HepG2 (cell line): ENCODE measurements around the gene CD19. TPM values are rescaled to one million over a fixed set of nuclear protein-coding genes. Genes with fewer than 3 reads are reported as not detected.

Source experiments
- ATAC-seq: fragments of 200-7000 bp; cut with Tn5 transposase; 3 replicates; pipeline ENCODE4 v1.9.1; 2020; ENCODE audit warnings: mild to moderate bottlenecking, moderate library complexity
- BruUV-seq: library from RNA; stranded (reverse); fragments of 400-500 nt; replicated peaks from 2 replicates; lab custom pipeline; 2021; lab: Mats Ljungman, UMichigan
- CTCF ChIA-PET: fragments of 300-600 bp; formaldehyde crosslinking; extraction: SDS; loops from one replicate; lab custom pipeline; 2021; ENCODE audit warnings: low total read pairs, inconsistent platforms, low intra/inter-chr PET ratio; lab: Yijun Ruan, JAX
- POLR2A ChIA-PET: fragments of 350-600 bp; sonication (Branson Sonifier 250); formaldehyde crosslinking; loops from one replicate; lab custom pipeline; 2020; ENCODE audit warnings: antibody characterized with exemption, inconsistent platforms; lab: Yijun Ruan, JAX
- DNase-seq: peaks from one replicate; pipeline ENCODE4 v3.0.0-alpha.2; 2015; ENCODE audit warnings: low spot score
- FAIRE-seq: peaks from 3 replicates; lab custom pipeline; 2011; peaks lifted over from hg19 to GRCh38; lab: Jason Lieb, UNC
- H2AFZ ChIP-seq: one replicate; pipeline ENCODE4 v1.6.1; 2011; ENCODE audit warnings: low read length, inconsistent platforms
- H3K27ac ChIP-seq: fragments of 300-600 bp; 3 replicates; pipeline ENCODE4 v1.8.0; 2011; ENCODE audit warnings: mixed run types, mild to moderate bottlenecking, mixed read lengths, low read length, inconsistent platforms; ENCODE audit not compliant: insufficient read depth; ENCODE audit errors: extremely low read length
- H3K27me3 ChIP-seq, 2 experiments: fragments of 200-600 bp in 1 of 2; 2 replicates in 1 of 2; 3 replicates in 1 of 2; pipeline versions ENCODE4 v1.6.0 to v1.8.0; 2011; ENCODE audit warnings: low read length in 2 of 2, mild to moderate bottlenecking in 2 of 2, moderate library complexity in 2 of 2, inconsistent platforms in 1 of 2; ENCODE audit not compliant: insufficient read depth in 2 of 2, control insufficient read depth in 1 of 2
- H3K36me3 ChIP-seq, 2 experiments: fragments of 200-600 bp in 1 of 2; replicated peaks in 1 of 2; 2 replicates in 1 of 2; 3 replicates in 1 of 2; pipeline versions ENCODE4 v1.5.1 to v1.8.0; 2011; ENCODE audit warnings: low read length in 2 of 2, inconsistent platforms in 1 of 2; ENCODE audit not compliant: insufficient read depth in 2 of 2, control insufficient read depth in 1 of 2
- H3K4me1 ChIP-seq: 2 replicates; pipeline ENCODE4 v1.5.1; 2012; ENCODE audit warnings: low read length, inconsistent platforms; ENCODE audit not compliant: insufficient read depth
- H3K4me2 ChIP-seq: 2 replicates; pipeline ENCODE4 v1.6.0; 2011; ENCODE audit warnings: low read depth, low read length, inconsistent platforms
- H3K4me3 ChIP-seq, 3 experiments: fragments of 200-600 bp in 1 of 3; sonication (generic), shearing (Covaris generic) in 1 of 3; replicated peaks in 1 of 3; 2 replicates each; pipeline ENCODE4 v1.5.1; 2011 to 2016; ENCODE audit warnings: low read length in 3 of 3, inconsistent platforms in 2 of 3, low read depth in 2 of 3, mild to moderate bottlenecking in 2 of 3, control low read depth in 1 of 3, mixed read lengths in 1 of 3; ENCODE audit not compliant: insufficient read depth in 1 of 3
- H3K79me2 ChIP-seq: one replicate; pipeline ENCODE4 v1.6.1; 2011; ENCODE audit warnings: low read length, inconsistent platforms; ENCODE audit not compliant: insufficient read depth
- H3K9ac ChIP-seq: 2 replicates; pipeline ENCODE4 v1.6.0; 2011; ENCODE audit warnings: mild to moderate bottlenecking, low read depth, low read length, inconsistent platforms; ENCODE audit not compliant: insufficient read depth
- H3K9me3 ChIP-seq: 2 replicates; pipeline ENCODE4 v1.5.1; 2012; ENCODE audit warnings: mild to moderate bottlenecking, low read length
- H4K20me1 ChIP-seq: 2 replicates; pipeline ENCODE4 v1.6.0; 2011; ENCODE audit warnings: inconsistent platforms, mild to moderate bottlenecking, low read length, moderate library complexity; ENCODE audit not compliant: insufficient read depth
- ESRRA ChIP-seq: sonication (generic); formaldehyde crosslinking; IDR thresholded peaks from 2 replicates; pipeline ENCODE4 v1.5.1; 2020; ENCODE audit warnings: mild to moderate bottlenecking, low read depth, missing genetic modification reagents
- IRF2 ChIP-seq: IDR thresholded peaks from 2 replicates; pipeline ENCODE4 v1.6.1; 2018; ENCODE audit warnings: missing genetic modification reagents, missing compliant biosample characterization
- KDM4B ChIP-seq: sonication (generic); formaldehyde crosslinking; IDR thresholded peaks from 2 replicates; pipeline ENCODE4 v1.4.0; 2020; ENCODE audit warnings: missing genetic modification reagents
- MYNN ChIP-seq: sonication (generic); formaldehyde crosslinking; IDR thresholded peaks from 2 replicates; pipeline ENCODE4 v1.4.0; 2020; ENCODE audit warnings: mild to moderate bottlenecking, low read depth, missing genetic modification reagents
- NFE2L2 ChIP-seq: fragments of 150-350 bp; IDR thresholded peaks from 2 replicates; pipeline ENCODE4 v1.6.1; 2014; ENCODE audit warnings: low read length
- POLR2AphosphoS2 ChIP-seq: IDR thresholded peaks from 2 replicates; pipeline ENCODE4 v1.6.1; 2011; ENCODE audit warnings: low read depth, low read length, improper control_type of control experiment
- SIX1 ChIP-seq: sonication (generic); formaldehyde crosslinking; IDR thresholded peaks from 2 replicates; pipeline ENCODE4 v1.4.0; 2020; ENCODE audit warnings: missing genetic modification reagents, borderline replicate concordance
- ZNF331 ChIP-seq: sonication (generic); formaldehyde crosslinking; IDR thresholded peaks from 2 replicates; pipeline ENCODE4 v1.4.0; 2020; ENCODE audit warnings: missing genetic modification reagents
- WGBS: methylation state at CpG from one replicate; pipeline ENCODE4 v1.1.6; 2017; ENCODE audit warnings: low lambda C conversion rate; 5-methylcytosine and 5-hydroxymethylcytosine counted together
- in situ Hi-C: cut with HindIII; loops from 2 replicates; pipeline ENCODE4 v1.10.0; 2017; ENCODE audit warnings: low pct_unique_long_range_greater_than_20kb; ENCODE audit not compliant: extremely low pct_ligation_motif_present
- intact Hi-C: fragments of 100-400 bp; cut with micrococcal nuclease; formaldehyde crosslinking; loops from one replicate; pipeline ENCODE4 v1.10.0; 2022; ENCODE audit not compliant: unreplicated experiment
- polyA plus RNA-seq, 8 experiments: library from polyadenylated mRNA; depleted of rRNA in 3 of 8; stranded (reverse) in 7 of 8; unstranded in 1 of 8; fragments of >200 nt; fragmentation: Illumina TruSeq in 4 of 8; extraction: Trizol in 4 of 8; gene quantifications; 2 replicates each; pipeline versions ENCODE4 v1.2.1 to v1.2.3, GENCODE V29; 2011 to 2016; ENCODE audit warnings: low read depth in 4 of 8, missing spikeins in 1 of 8, mixed read lengths in 1 of 8; ENCODE audit not compliant: insufficient read depth in 1 of 8
- total RNA-seq, 5 experiments: library from RNA; depleted of rRNA; stranded (reverse); fragments of >200 nt; fragmentation: Illumina TruSeq; extraction: Trizol; gene quantifications; 2 replicates each; pipeline ENCODE4 v1.2.3, GENCODE V29; 2016; ENCODE audit warnings: low read depth in 1 of 5
- TF ChIP-seq, protein P1 (sequence below): sonication (generic); formaldehyde crosslinking; IDR thresholded peaks from 2 replicates; pipeline ENCODE4 v1.5.0; 2020; ENCODE audit warnings: missing genetic modification reagents, mild to moderate bottlenecking, borderline replicate concordance
- TF ChIP-seq, protein P2 (sequence below): IDR thresholded peaks from 2 replicates; pipeline ENCODE4 v1.6.1; 2012; ENCODE audit warnings: low read length, improper control_type of control experiment
- TF ChIP-seq, protein P3 (sequence below): sonication (generic); formaldehyde crosslinking; IDR thresholded peaks from 2 replicates; pipeline ENCODE4 v1.8.0; 2022; ENCODE audit warnings: missing genetic modification reagents, mild to moderate bottlenecking, inconsistent platforms, borderline replicate concordance

Gene CD19
- total and polyA plus RNA-seq, 2 of the 13 experiments (the other 11 are each of a cell fraction or from before 2014, with no cell fraction given): 0.55 to 1.1 TPM

DNA sequence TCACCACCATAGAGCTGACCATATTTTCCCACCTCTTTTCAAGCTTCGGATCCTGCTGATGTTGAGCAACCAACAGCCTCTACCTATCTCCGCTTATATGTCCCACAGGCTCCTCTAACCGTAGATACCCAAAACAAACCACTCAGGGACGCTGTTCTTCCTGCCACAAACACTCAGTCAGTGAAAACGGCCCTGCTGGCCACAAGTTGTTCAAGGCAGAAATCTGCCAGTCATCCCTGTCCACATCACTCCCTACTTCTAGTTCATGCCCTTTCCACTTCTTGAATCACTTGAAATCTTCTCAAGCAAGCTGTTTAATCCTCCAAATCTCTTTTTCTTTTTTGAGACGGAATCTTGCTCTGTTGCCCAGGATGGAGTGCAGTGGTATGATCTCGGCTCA, 14.7 kb upstream of the CD19 start:
- H3K79me2 ChIP-seq: no peaks in the 10 kb centered on the region
- H4K20me1 ChIP-seq: no peaks in the 10 kb centered on the region
- BruUV-seq: TSS peak; percentile 38
- TF ChIP-seq SIX1 (no peak), NFE2L2 (peak; percentile 71)
- TF ChIP-seq, all 625 proteins: peak for 1
- ATAC-seq (no peak), FAIRE-seq (no peak), DNase-seq (no peak)
- Histone ChIP-seq H2AFZ (no peak overlapping the region), H3K9ac (no peak overlapping the region), H3K9me3 (no peaks in the 10 kb centered on the region), H3K27ac (no peak overlapping the region), H3K27me3 (no peaks in the 10 kb centered on the region), H3K36me3 (peaks cover 13 to 20% of the 10 kb centered on the region in 2 experiments; a peak in 4 of 5 replicates), H3K4me3 (no peak overlapping the region), H3K4me1 (peaks cover 16% of the 10 kb centered on the region), H3K4me2 (no peak overlapping the region)
- in situ Hi-C loops: no loop called here
- ChIA-PET CTCF (no interaction called here), POLR2A (interaction anchor here (0.7 to 1.3 kb wide), 3 partner anchors 8 to 28 kb away, joined by 3 to 4 read pairs (median 3); no protein-coding TSS in a partner anchor)
- 94% methylated on average over 7 of the region's 7 CpGs for WGBS
- intact Hi-C loops: no loop called here

DNA sequence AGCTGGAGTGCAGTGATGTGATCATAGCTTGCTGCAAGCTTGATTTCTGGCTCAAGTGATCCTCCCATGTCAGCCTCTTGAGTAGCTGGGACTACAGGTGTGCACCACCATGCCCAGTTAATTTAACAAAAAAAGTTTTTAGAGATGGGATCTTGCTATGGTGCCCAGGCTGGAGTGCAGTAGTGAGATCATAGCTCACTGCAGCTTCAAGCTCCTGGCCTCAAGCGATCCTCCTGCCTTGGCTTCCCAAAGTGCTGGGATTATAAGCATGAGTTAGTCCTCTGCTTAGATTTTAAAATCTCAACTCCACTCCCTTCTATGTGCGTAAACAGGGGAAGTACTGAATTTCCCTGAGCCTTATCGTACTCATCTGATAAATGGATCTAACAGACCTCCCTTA, 13.1 kb upstream of the CD19 start:
- no peaks in the 10 kb centered on the region for H3K27me3 ChIP-seq
- no peaks in the 10 kb centered on the region for H3K9me3 ChIP-seq
- H3K4me1 ChIP-seq: peaks cover 32% of the 10 kb centered on the region
- no peak overlapping the region for H3K27ac ChIP-seq
- H2AFZ ChIP-seq: no peak overlapping the region
- ChIA-PET CTCF (no interaction called here), POLR2A (interaction anchor here (1.3 kb wide), 1 partner anchor 23 kb away, joined by 3 read pairs; no protein-coding TSS in a partner anchor)
- in situ Hi-C loops: no loop called here
- no peak for ATAC-seq
- H3K36me3 ChIP-seq: peaks cover 11 to 20% of the 10 kb centered on the region in 2 experiments; a peak in 4 of 5 replicates
- H4K20me1 ChIP-seq: no peaks in the 10 kb centered on the region
- no peak overlapping the region for H3K4me2 ChIP-seq
- no TSS peak for BruUV-seq
- no peak overlapping the region for H3K9ac ChIP-seq
- 100% methylated on average over 3 of the region's 3 CpGs for WGBS
- TF ChIP-seq, protein P1, sequence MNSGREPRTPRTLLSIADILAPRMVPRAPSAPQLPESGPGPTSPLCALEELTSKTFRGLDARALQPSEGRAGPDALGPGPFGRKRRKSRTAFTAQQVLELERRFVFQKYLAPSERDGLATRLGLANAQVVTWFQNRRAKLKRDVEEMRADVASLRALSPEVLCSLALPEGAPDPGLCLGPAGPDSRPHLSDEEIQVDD (CRISPR knock-in tag): no peak
- TF ChIP-seq POLR2AphosphoS2: no peak
- TF ChIP-seq KDM4B: no peak
- TF ChIP-seq, protein P2, sequence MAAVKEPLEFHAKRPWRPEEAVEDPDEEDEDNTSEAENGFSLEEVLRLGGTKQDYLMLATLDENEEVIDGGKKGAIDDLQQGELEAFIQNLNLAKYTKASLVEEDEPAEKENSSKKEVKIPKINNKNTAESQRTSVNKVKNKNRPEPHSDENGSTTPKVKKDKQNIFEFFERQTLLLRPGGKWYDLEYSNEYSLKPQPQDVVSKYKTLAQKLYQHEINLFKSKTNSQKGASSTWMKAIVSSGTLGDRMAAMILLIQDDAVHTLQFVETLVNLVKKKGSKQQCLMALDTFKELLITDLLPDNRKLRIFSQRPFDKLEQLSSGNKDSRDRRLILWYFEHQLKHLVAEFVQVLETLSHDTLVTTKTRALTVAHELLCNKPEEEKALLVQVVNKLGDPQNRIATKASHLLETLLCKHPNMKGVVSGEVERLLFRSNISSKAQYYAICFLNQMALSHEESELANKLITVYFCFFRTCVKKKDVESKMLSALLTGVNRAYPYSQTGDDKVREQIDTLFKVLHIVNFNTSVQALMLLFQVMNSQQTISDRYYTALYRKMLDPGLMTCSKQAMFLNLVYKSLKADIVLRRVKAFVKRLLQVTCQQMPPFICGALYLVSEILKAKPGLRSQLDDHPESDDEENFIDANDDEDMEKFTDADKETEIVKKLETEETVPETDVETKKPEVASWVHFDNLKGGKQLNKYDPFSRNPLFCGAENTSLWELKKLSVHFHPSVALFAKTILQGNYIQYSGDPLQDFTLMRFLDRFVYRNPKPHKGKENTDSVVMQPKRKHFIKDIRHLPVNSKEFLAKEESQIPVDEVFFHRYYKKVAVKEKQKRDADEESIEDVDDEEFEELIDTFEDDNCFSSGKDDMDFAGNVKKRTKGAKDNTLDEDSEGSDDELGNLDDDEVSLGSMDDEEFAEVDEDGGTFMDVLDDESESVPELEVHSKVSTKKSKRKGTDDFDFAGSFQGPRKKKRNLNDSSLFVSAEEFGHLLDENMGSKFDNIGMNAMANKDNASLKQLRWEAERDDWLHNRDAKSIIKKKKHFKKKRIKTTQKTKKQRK: no peak
- TF ChIP-seq, protein P3, sequence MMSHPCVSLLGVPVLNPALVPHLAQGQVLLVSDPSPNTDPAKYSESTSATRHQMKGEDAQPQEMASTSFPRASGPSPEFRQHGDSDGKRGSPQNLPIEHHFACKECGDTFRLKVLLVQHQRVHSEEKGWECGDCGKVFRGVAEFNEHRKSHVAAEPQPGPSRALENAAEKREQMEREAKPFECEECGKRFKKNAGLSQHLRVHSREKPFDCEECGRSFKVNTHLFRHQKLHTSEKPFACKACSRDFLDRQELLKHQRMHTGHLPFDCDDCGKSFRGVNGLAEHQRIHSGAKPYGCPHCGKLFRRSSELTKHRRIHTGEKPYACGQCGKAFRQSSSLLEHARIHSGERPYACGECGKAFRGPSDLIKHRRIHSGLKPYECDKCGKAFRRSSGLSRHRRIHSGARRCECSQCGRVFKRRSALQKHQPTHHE: no peak
- TF ChIP-seq ESRRA (CRISPR knock-in tag): no peak
- TF ChIP-seq IRF2 (CRISPR knock-in tag): no peak
- no peak for TF ChIP-seq ZNF331 (CRISPR knock-in tag)
- TF ChIP-seq MYNN (CRISPR knock-in tag): no peak
- TF ChIP-seq, all 625 proteins: peak for 0
- intact Hi-C loops: no loop called here
- FAIRE-seq (no peak), DNase-seq (no peak)
- no peak overlapping the region for H3K4me3 ChIP-seq
- H3K79me2 ChIP-seq: no peaks in the 10 kb centered on the region
